ENCODE results near the gene SAE1.

SAE1 gene

GRCh38 chr19:47225746-47226425 is 95.3 kb downstream of the SAE1 start:
- DNase-seq, result peak; percentile 82

- peak; percentile 72 for DNase-seq
Observed at GRCh38 chr19:47226426-47227351, 96.1 kb downstream of the SAE1 start.

GRCh38 chr19:47227352-47228167 is 96.9 kb downstream of the SAE1 start:
- peak; percentile 42 for DNase-seq

- no peak for DNase-seq
Observed at GRCh38 chr19:47228168-47228936, 97.7 kb downstream of the SAE1 start.

- DNase-seq, result no peak
Observed at GRCh38 chr19:47228937-47229675, 98.5 kb downstream of the SAE1 start.

- DNase-seq, result no peak
Observed at GRCh38 chr19:47229676-47230053, 99.0 kb downstream of the SAE1 start.

- peak; percentile 68 for DNase-seq
Observed at GRCh38 chr19:47230054-47230920, 99.7 kb downstream of the SAE1 start.

- no peak for DNase-seq
Observed at GRCh38 chr19:47230921-47231214, 100.2 kb downstream of the SAE1 start, which contains the start of gene BBC3. Gene BBC3 (minus strand): TSS chr19:47231199. CDS start chr19:47228431, 2,768 bp downstream.

GRCh38 chr19:47231215-47232054 is 100.8 kb downstream of the SAE1 start:
- DNase-seq, result peak; percentile 82

- peak; percentile 20 for DNase-seq
Observed at GRCh38 chr19:47232422-47233211, 102.0 kb downstream of the SAE1 start.

GRCh38 chr19:47236072-47236675 is 105.5 kb downstream of the SAE1 start:
- no peak for DNase-seq

GRCh38 chr19:47239152-47239551 is 108.5 kb downstream of the SAE1 start:
- DNase-seq, result no peak

GRCh38 chr19:47239610-47240296 is 109.1 kb downstream of the SAE1 start:
- peak; percentile 36 for DNase-seq

GRCh38 chr19:47240556-47240955 is 109.9 kb downstream of the SAE1 start:
- no peak for DNase-seq

- DNase-seq, result peak; percentile 34
Observed at GRCh38 chr19:47240996-47241918, 110.6 kb downstream of the SAE1 start.

GRCh38 chr19:47241919-47242577 is 111.4 kb downstream of the SAE1 start:
- DNase-seq, result no peak

Data from NK-92 treated with Interleukin-12 subunit alpha and Interleukin-12 subunit beta, amount 100 ng/mL, for 24 hours (cell line).